22Rv1 (cell line): ENCODE results near the gene OPRL1.

Experiments
- H3K27ac ChIP-seq: fragments of 450-650 bp; 2 replicates; pipeline ENCODE4 v1.5.1; 2017
- CTCF ChIP-seq: fragments of 450-650 bp; IDR thresholded peaks from 2 replicates; pipeline ENCODE4 v1.5.1; 2017; ENCODE audit warnings: mild to moderate bottlenecking
- ZFX ChIP-seq: fragments of 450-650 bp; IDR thresholded peaks from 2 replicates; pipeline ENCODE4 v1.6.1; 2017; ENCODE audit warnings: antibody characterized with exemption, borderline replicate concordance

Gene OPRL1

GRCh38 chr20:64067005-64067632 is 12.8 kb upstream of the OPRL1 start:
- no peak for TF ChIP-seq ZFX
- no peak for TF ChIP-seq CTCF
- no peak overlapping the region for H3K27ac ChIP-seq

- no peak overlapping the region for H3K27ac ChIP-seq
- TF ChIP-seq CTCF (no peak), ZFX (no peak)
Observed at GRCh38 chr20:64067733-64068307, 12.1 kb upstream of the OPRL1 start.

- H3K27ac ChIP-seq: no peak overlapping the region
- no peak for TF ChIP-seq CTCF
- no peak for TF ChIP-seq ZFX
Observed at GRCh38 chr20:64068386-64069208, 11.3 kb upstream of the OPRL1 start.

GRCh38 chr20:64069209-64069613 is 10.7 kb upstream of the OPRL1 start:
- H3K27ac ChIP-seq: no peak overlapping the region
- TF ChIP-seq CTCF (no peak), ZFX (no peak)

GRCh38 chr20:64069614-64070243 is 10.2 kb upstream of the OPRL1 start:
- TF ChIP-seq CTCF: peak; percentile 86
- no peak for TF ChIP-seq ZFX
- no peak overlapping the region for H3K27ac ChIP-seq

GRCh38 chr20:64070244-64070993 is 9.5 kb upstream of the OPRL1 start:
- H3K27ac ChIP-seq: no peak overlapping the region
- TF ChIP-seq CTCF (no peak), ZFX (no peak)
